Medulla oblongata (tissue), 1 donor: ENCODE results near the gene ARL9.
"Not testable (repeated sequence)": the region's sequence is repeated elsewhere in the genome, so short reads cannot be mapped to it uniquely, and the experiment has no call there.

Source experiments
- DNase-seq: peaks from one replicate; pipeline ENCODE4 v3.0.0-alpha.2; 2015; ENCODE audit errors: extremely low spot score

ARL9 gene, protein sequence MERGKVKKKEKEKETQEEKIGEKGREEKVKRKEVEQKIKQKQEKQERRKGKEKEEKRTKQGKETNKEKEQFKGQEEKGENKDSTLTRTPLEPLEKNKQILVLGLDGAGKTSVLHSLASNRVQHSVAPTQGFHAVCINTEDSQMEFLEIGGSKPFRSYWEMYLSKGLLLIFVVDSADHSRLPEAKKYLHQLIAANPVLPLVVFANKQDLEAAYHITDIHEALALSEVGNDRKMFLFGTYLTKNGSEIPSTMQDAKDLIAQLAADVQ

GRCh38 chr4:56505269-56506130, at the start of gene ARL9:
Gene ARL9, plus strand, starts transcription at chr4:56505791. Its CDS starts 72 bp downstream, at chr4:56505863.
- DNase-seq = peak; percentile 20

DNA sequence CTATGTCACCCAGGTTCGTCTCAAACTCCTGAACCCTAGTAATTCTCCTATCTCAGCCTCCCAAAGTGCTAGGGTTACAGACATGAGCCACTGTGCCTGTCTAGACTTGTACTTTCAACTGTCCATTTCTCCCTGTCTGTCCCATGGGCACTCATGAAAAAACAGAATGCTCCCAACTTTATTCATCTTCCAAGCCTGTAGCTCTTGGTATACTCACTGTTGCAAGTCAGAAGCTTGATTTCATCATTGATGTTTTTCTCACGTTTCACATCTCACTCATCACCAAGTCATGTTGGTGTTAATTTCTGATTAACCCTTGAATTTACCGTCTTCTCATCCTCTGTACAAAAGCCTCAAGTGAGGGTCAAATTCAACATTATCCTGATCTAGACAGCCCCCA, 45.5 kb upstream of the ARL9 start:
- DNase-seq = no peak

- DNase-seq = no peak
Measured at GRCh38 chr4:56462157-56462556, 43.4 kb upstream of the ARL9 start.

DNA sequence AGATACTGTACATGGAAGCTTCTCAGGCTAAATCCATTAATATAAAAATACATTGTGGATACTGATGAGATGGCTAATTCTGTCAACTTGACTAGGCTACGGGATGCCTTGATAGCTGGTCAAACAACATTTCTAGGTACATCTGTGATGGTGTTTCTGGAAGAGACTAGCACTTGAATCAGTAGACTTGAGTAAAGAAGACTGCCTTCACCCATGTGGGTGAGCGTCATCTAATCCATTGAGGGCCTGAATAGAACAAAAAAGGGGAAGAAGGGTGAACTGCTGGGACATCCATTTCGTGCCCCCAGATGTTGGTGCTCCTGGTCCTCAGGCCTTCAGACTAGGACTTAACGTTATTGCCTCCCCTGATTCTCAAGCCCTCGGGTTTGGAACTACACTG, 41.9 kb upstream of the ARL9 start:
- no peak for DNase-seq

GRCh38 chr4:56464581-56464980, 41.0 kb upstream of the ARL9 start:
- no peak for DNase-seq

GRCh38 chr4:56465599-56466295, 39.8 kb upstream of the ARL9 start:
- no peak for DNase-seq

DNA sequence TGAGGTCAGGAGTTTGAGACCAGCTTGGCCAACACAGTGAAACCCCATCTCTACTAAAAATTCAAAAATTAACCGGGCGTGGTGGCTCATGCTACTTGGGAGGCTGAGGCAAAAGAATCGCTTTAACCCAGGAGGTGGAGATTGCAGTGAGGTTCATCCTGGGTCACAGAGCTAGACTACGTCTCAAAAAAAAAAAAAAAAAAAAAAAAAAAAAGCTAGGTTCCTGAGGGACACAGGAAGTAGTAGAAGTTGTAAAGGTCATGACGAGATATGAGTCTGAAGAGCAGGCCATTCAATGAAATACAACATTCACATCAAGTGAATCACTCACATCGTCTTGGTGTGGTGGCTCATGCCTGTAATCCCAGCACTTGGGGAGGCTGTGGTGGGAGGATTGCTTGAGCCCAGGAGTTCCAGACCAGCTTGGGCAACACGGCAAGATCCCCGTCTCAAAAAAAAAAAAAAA, 39.3 kb upstream of the ARL9 start:
- DNase-seq = not testable (repeated sequence)

- peak; percentile 28 for DNase-seq
Measured at GRCh38 chr4:56466910-56467283, 38.7 kb upstream of the ARL9 start.

DNA sequence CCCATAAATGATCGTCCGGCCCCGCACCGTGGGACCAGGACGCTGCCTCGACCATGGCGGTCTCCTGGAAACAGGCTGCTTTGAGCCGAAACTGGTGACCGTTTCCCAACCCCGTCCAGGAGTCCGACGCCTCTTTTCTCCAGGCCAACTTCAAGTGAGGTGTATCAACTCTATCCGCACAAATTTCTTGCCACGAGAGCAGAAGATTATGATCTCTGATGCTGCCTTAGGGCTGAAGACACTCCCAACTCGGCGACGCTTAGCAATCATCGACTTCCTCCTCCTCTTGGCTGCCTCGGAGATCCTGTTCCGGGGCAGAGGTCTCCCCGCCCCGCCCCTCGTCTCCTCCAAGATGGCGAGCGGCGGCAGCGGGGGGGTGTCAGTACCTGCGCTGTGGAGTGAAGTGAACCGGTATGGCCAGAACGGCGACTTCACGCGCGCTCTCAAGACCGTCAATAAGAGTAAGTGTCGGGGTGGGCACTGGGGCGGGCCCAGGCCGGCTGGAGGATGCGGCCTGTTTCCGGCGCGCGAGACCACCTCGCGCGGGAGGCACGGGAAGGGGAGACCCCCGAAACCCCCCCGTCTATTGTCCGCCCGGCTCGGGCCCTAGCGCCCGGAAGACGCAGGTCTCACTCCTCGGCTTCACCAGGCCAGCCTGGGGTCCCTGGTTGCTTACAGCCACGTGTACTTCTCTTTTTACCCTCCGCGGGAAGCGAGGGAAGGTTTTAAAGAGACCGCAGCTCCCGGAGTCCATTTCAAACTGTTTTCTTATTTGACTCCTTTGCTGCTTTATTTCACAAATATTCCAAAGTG, 38.1 kb upstream of the ARL9 start, which contains the start of gene SRP72:
TSS of gene SRP72 (plus strand) at position 334 of the 813 bp plus-strand sequence. CDS start at position 353, 19 bp downstream.
- peak; percentile 94 for DNase-seq

GRCh38 chr4:56468097-56468422, 37.5 kb upstream of the ARL9 start:
- peak; percentile 44 for DNase-seq

GRCh38 chr4:56469489-56470210, 35.9 kb upstream of the ARL9 start:
- DNase-seq = no peak

- DNase-seq = no peak
Measured at GRCh38 chr4:56475917-56476316, 29.7 kb upstream of the ARL9 start.

GRCh38 chr4:56477192-56477702, 28.3 kb upstream of the ARL9 start:
- no peak for DNase-seq

DNA sequence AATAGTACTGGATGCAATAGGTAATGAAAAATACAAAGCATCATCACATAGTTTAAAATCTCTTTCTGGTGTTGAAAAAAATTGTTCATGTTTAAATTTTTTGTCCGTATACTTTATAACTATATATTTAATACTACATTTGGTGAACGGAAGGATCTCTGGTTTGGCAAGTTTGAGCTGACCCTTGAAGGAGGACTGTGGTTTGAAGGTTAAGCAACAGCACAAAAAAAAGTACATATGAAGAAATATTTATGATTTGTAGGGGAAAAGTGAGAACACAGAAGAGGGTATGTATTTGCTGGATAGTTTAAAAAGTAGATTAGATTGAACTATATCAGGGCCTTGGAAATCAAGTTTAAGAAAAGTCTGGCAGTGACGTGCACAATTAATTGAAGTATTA, 24.9 kb upstream of the ARL9 start:
- DNase-seq = no peak

- DNase-seq = no peak
Measured at GRCh38 chr4:56496241-56496640, 9.3 kb upstream of the ARL9 start.

- no peak for DNase-seq
Measured at GRCh38 chr4:56511098-56511497, 5.5 kb downstream of the ARL9 start.

DNA sequence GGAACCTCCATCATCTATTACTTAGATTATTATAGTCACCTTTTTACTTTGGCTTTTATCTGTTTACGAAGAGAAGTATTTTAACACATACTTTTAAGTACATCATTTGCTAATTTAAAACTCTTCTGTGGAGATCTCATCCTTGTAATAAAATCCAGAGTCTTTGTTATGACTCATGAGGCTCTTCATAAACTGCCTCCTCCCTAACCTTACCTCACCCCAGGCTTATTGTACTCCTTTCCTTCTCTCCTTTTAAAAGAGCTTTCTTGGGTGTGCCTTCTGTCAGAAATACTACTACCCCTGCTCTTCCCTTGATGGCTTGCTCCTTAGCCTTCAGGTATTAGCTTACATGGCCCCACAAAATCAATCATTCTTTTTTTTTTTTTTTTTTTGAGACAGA, 6.6 kb downstream of the ARL9 start:
- no peak for DNase-seq

DNA sequence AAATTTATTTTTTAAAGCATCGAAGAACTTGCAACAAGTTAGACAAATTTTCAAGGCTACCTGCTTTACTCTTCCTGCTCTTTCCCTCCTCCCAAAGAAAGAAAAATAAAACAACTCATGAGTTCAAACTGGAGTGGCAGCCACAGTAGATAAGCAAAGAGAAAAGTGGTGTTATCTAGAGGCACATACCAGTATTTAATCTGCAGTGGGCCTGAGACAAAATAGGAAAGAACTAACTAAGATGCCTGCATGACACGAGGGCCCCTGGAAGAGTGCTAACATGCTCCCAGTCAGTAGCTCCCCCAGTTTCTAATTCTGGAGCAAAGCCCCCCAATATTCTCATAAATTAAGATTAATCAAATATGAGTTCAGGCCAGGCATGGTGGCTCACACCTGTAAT, 7.9 kb downstream of the ARL9 start:
- no peak for DNase-seq

- peak; percentile 77 for DNase-seq
Measured at GRCh38 chr4:56530269-56531148, 24.9 kb downstream of the ARL9 start.
